Measurements from ENCODE around the gene PRND.
"Not testable (repeated sequence)": the region's sequence is repeated elsewhere in the genome, so short reads cannot be mapped to it uniquely, and the experiment has no call there.

PRND gene

GRCh38 chr20:4721719-4722118, at the start of gene PRND:
Gene PRND (plus strand): TSS chr20:4721909. CDS start chr20:4724552, 2,643 bp downstream.
- no peak for DNase-seq

- no peak for DNase-seq
These were observed 48.8 kb upstream of the PRND start for GRCh38 chr20:4672948-4673347.

- no peak for DNase-seq
These were observed 48.2 kb upstream of the PRND start for GRCh38 chr20:4673371-4674001.

GRCh38 chr20:4674672-4675071, 47.0 kb upstream of the PRND start:
- no peak for DNase-seq

GRCh38 chr20:4677846-4678245, 43.9 kb upstream of the PRND start:
- DNase-seq = no peak

- DNase-seq = no peak
These were observed 40.3 kb upstream of the PRND start for GRCh38 chr20:4681401-4681800.

GRCh38 chr20:4681991-4682401, 39.7 kb upstream of the PRND start:
- DNase-seq = no peak

- no peak for DNase-seq
These were observed 39.0 kb upstream of the PRND start for GRCh38 chr20:4682682-4683081.

GRCh38 chr20:4683261-4683660, 38.4 kb upstream of the PRND start:
- no peak for DNase-seq

- no peak for DNase-seq
These were observed 36.8 kb upstream of the PRND start for GRCh38 chr20:4684837-4685413.

- DNase-seq = no peak
These were observed 35.8 kb upstream of the PRND start for GRCh38 chr20:4685923-4686221.

- DNase-seq = no peak
These were observed 33.4 kb upstream of the PRND start for GRCh38 chr20:4688305-4688704.

GRCh38 chr20:4689220-4689619, 32.5 kb upstream of the PRND start:
- DNase-seq = no peak

- no peak for DNase-seq
These were observed 30.0 kb upstream of the PRND start for GRCh38 chr20:4691753-4692152.

- DNase-seq = no peak
These were observed 27.6 kb upstream of the PRND start for GRCh38 chr20:4694076-4694475.

GRCh38 chr20:4697189-4697830, 24.4 kb upstream of the PRND start:
- no peak for DNase-seq

- DNase-seq = no peak
These were observed 23.9 kb upstream of the PRND start for GRCh38 chr20:4697831-4698221.

- no peak for DNase-seq
These were observed 22.5 kb upstream of the PRND start for GRCh38 chr20:4699216-4699615.

GRCh38 chr20:4699957-4700356, 21.8 kb upstream of the PRND start:
- DNase-seq = no peak

GRCh38 chr20:4702562-4703280, 19.0 kb upstream of the PRND start:
- no peak for DNase-seq

- DNase-seq = no peak
These were observed 18.4 kb upstream of the PRND start for GRCh38 chr20:4703281-4703676.

GRCh38 chr20:4706941-4707340, 14.8 kb upstream of the PRND start:
- not testable (repeated sequence) for DNase-seq

- DNase-seq = no peak
These were observed 13.7 kb upstream of the PRND start for GRCh38 chr20:4708036-4708435.

- DNase-seq = no peak
These were observed 12.9 kb upstream of the PRND start for GRCh38 chr20:4708856-4709255.

Measured in CD4-positive, alpha-beta T cell treated with Interleukin-4 for 4 hours (primary cell).